Measurements from ENCODE around the gene FCHSD1.

The FCHSD1 gene

GRCh38 chr5:141636413-141637122 is 14.7 kb downstream of the FCHSD1 start, which contains the start of the genes HDAC3 and RELL2:
HDAC3 (minus strand) TSS chr5:141636849; CDS start chr5:141636790, 59 bp downstream.
RELL2 (plus strand) TSS chr5:141636997; CDS start chr5:141638226, 1,229 bp downstream.
- peaks cover 0 to 15% (median 8%) of the 10 kb centered on the region in 5 donors for H3K36me3 ChIP-seq (ENCODE audit: control insufficient read depth in 5 of 5, insufficient read depth in 5 of 5, low read length in 5 of 5)
- no peaks in the 10 kb centered on the region for H3K27me3 ChIP-seq (ENCODE audit: control insufficient read depth in 5 of 5, insufficient read depth in 4 of 5, low read length in 5 of 5)
- H3K4me3 ChIP-seq (ENCODE audit: low read depth in 1 of 5, low read length in 5 of 5): peak within 1 kb of the TSS; percentile 85 to 99 (median 93)
- H3K27ac ChIP-seq (ENCODE audit: low read depth, low read length): peak within 1 kb of the TSS; percentile 54
- peaks cover 7 to 33% (median 32%) of the 10 kb centered on the region in 5 donors for H3K4me1 ChIP-seq (ENCODE audit: control insufficient read depth in 5 of 5, insufficient read depth in 5 of 5, low read length in 5 of 5)
- H3K9me3 ChIP-seq (ENCODE audit: control insufficient read depth in 5 of 5, low read length in 5 of 5): no peaks in the 10 kb centered on the region
- peak within 1 kb of the TSS; percentile 74 to 89 (median 83) for H3K9ac ChIP-seq (ENCODE audit: low read length in 5 of 5)

GRCh38 chr5:141636106-141636412 is 15.2 kb downstream of the FCHSD1 start:
- Histone ChIP-seq H3K4me1 (ENCODE audit: control insufficient read depth in 5 of 5, insufficient read depth in 5 of 5, low read length in 5 of 5) (peaks cover 7 to 33% (median 32%) of the 10 kb centered on the region in 5 donors), H3K27me3 (ENCODE audit: control insufficient read depth in 5 of 5, insufficient read depth in 4 of 5, low read length in 5 of 5) (no peaks in the 10 kb centered on the region), H3K27ac (ENCODE audit: low read depth, low read length) (peak overlapping the region; percentile 54), H3K4me3 (ENCODE audit: low read depth in 1 of 5, low read length in 5 of 5) (peak overlapping the region; percentile 85 to 99 (median 93)), H3K9me3 (ENCODE audit: control insufficient read depth in 5 of 5, low read length in 5 of 5) (no peaks in the 10 kb centered on the region), H3K36me3 (ENCODE audit: control insufficient read depth in 5 of 5, insufficient read depth in 5 of 5, low read length in 5 of 5) (peaks cover 0 to 10% (median 5%) of the 10 kb centered on the region in 5 donors), H3K9ac (ENCODE audit: low read length in 5 of 5) (peak overlapping the region; percentile 74 to 89 (median 83))

GRCh38 chr5:141635646-141636045 is 15.6 kb downstream of the FCHSD1 start:
- Histone ChIP-seq H3K27ac (ENCODE audit: low read depth, low read length) (no peak overlapping the region), H3K4me1 (ENCODE audit: control insufficient read depth in 5 of 5, insufficient read depth in 5 of 5, low read length in 5 of 5) (peaks cover 7 to 33% (median 32%) of the 10 kb centered on the region in 5 donors), H3K36me3 (ENCODE audit: control insufficient read depth in 5 of 5, insufficient read depth in 5 of 5, low read length in 5 of 5) (peaks cover 0 to 9% (median 5%) of the 10 kb centered on the region in 5 donors), H3K9me3 (ENCODE audit: control insufficient read depth in 5 of 5, low read length in 5 of 5) (no peaks in the 10 kb centered on the region), H3K27me3 (ENCODE audit: control insufficient read depth in 5 of 5, insufficient read depth in 4 of 5, low read length in 5 of 5) (no peaks in the 10 kb centered on the region), H3K4me3 (ENCODE audit: low read depth in 1 of 5, low read length in 5 of 5) (peak overlapping the region; percentile 85 to 99 (median 93)), H3K9ac (ENCODE audit: low read length in 5 of 5) (peak overlapping the region; percentile 74 to 89 (median 83))

- no peaks in the 10 kb centered on the region for H3K9me3 ChIP-seq (ENCODE audit: control insufficient read depth in 5 of 5, low read length in 5 of 5)
- no peak overlapping the region for H3K27ac ChIP-seq (ENCODE audit: low read depth, low read length)
- peaks cover 2 to 14% (median 11%) of the 10 kb centered on the region in 5 donors for H3K36me3 ChIP-seq (ENCODE audit: control insufficient read depth in 5 of 5, insufficient read depth in 5 of 5, low read length in 5 of 5)
- H3K27me3 ChIP-seq (ENCODE audit: control insufficient read depth in 5 of 5, insufficient read depth in 4 of 5, low read length in 5 of 5): no peaks in the 10 kb centered on the region
- H3K4me3 ChIP-seq (ENCODE audit: low read depth in 1 of 5, low read length in 5 of 5): no peak overlapping the region
- peaks cover 7 to 33% (median 32%) of the 10 kb centered on the region in 5 donors for H3K4me1 ChIP-seq (ENCODE audit: control insufficient read depth in 5 of 5, insufficient read depth in 5 of 5, low read length in 5 of 5)
- no peak overlapping the region for H3K9ac ChIP-seq (ENCODE audit: low read length in 5 of 5)
Measured at GRCh38 chr5:141634720-141635119, 16.5 kb downstream of the FCHSD1 start.

GRCh38 chr5:141633871-141634561 is 17.2 kb downstream of the FCHSD1 start:
- Histone ChIP-seq H3K9ac (ENCODE audit: low read length in 5 of 5) (no peak overlapping the region), H3K4me3 (ENCODE audit: low read depth in 1 of 5, low read length in 5 of 5) (no peak overlapping the region), H3K27me3 (ENCODE audit: control insufficient read depth in 5 of 5, insufficient read depth in 4 of 5, low read length in 5 of 5) (no peaks in the 10 kb centered on the region), H3K4me1 (ENCODE audit: control insufficient read depth in 5 of 5, insufficient read depth in 5 of 5, low read length in 5 of 5) (peaks cover 7 to 33% (median 32%) of the 10 kb centered on the region in 5 donors), H3K9me3 (ENCODE audit: control insufficient read depth in 5 of 5, low read length in 5 of 5) (no peaks in the 10 kb centered on the region), H3K27ac (ENCODE audit: low read depth, low read length) (no peak overlapping the region), H3K36me3 (ENCODE audit: control insufficient read depth in 5 of 5, insufficient read depth in 5 of 5, low read length in 5 of 5) (peaks cover 3 to 20% (median 18%) of the 10 kb centered on the region in 5 donors)

GRCh38 chr5:141632650-141633049 is 18.6 kb downstream of the FCHSD1 start:
- H3K36me3 ChIP-seq (ENCODE audit: control insufficient read depth in 5 of 5, insufficient read depth in 5 of 5, low read length in 5 of 5): peaks cover 8 to 34% (median 32%) of the 10 kb centered on the region in 5 donors

GRCh38 chr5:141630570-141631140 is 20.6 kb downstream of the FCHSD1 start:
- Histone ChIP-seq H3K9ac (ENCODE audit: low read length in 5 of 5) (no peak overlapping the region), H3K4me3 (ENCODE audit: low read depth in 1 of 5, low read length in 5 of 5) (no peak overlapping the region), H3K27me3 (ENCODE audit: control insufficient read depth in 5 of 5, insufficient read depth in 4 of 5, low read length in 5 of 5) (no peaks in the 10 kb centered on the region), H3K4me1 (ENCODE audit: control insufficient read depth in 5 of 5, insufficient read depth in 5 of 5, low read length in 5 of 5) (peaks cover 1 to 12% (median 9%) of the 10 kb centered on the region in 5 donors), H3K27ac (ENCODE audit: low read depth, low read length) (no peak overlapping the region), H3K9me3 (ENCODE audit: control insufficient read depth in 5 of 5, low read length in 5 of 5) (no peaks in the 10 kb centered on the region), H3K36me3 (ENCODE audit: control insufficient read depth in 5 of 5, insufficient read depth in 5 of 5, low read length in 5 of 5) (peaks cover 10 to 50% (median 47%) of the 10 kb centered on the region in 5 donors)

More at GRCh38 chr5:141632650-141633049, 18.6 kb downstream of the FCHSD1 start:
- Histone ChIP-seq H3K4me3 (ENCODE audit: low read depth in 1 of 5, low read length in 5 of 5) (no peak overlapping the region), H3K9ac (ENCODE audit: low read length in 5 of 5) (no peak overlapping the region), H3K9me3 (ENCODE audit: control insufficient read depth in 5 of 5, low read length in 5 of 5) (no peaks in the 10 kb centered on the region), H3K27ac (ENCODE audit: low read depth, low read length) (no peak overlapping the region), H3K27me3 (ENCODE audit: control insufficient read depth in 5 of 5, insufficient read depth in 4 of 5, low read length in 5 of 5) (no peaks in the 10 kb centered on the region), H3K4me1 (ENCODE audit: control insufficient read depth in 5 of 5, insufficient read depth in 5 of 5, low read length in 5 of 5) (peaks cover 7 to 27% (median 25%) of the 10 kb centered on the region in 5 donors)

- Histone ChIP-seq H3K27me3 (ENCODE audit: control insufficient read depth in 5 of 5, insufficient read depth in 4 of 5, low read length in 5 of 5) (no peaks in the 10 kb centered on the region), H3K4me3 (ENCODE audit: low read depth in 1 of 5, low read length in 5 of 5) (no peak overlapping the region), H3K9ac (ENCODE audit: low read length in 5 of 5) (no peak overlapping the region), H3K36me3 (ENCODE audit: control insufficient read depth in 5 of 5, insufficient read depth in 5 of 5, low read length in 5 of 5) (peaks cover 15 to 70% (median 63%) of the 10 kb centered on the region in 5 donors), H3K4me1 (ENCODE audit: control insufficient read depth in 5 of 5, insufficient read depth in 5 of 5, low read length in 5 of 5) (peaks cover 0 to 4% (median 0%) of the 10 kb centered on the region in 5 donors), H3K27ac (ENCODE audit: low read depth, low read length) (no peak overlapping the region), H3K9me3 (ENCODE audit: control insufficient read depth in 5 of 5, low read length in 5 of 5) (no peaks in the 10 kb centered on the region)
Measured at GRCh38 chr5:141628175-141628788, 22.9 kb downstream of the FCHSD1 start.

- Histone ChIP-seq H3K4me1 (ENCODE audit: control insufficient read depth in 5 of 5, insufficient read depth in 5 of 5, low read length in 5 of 5) (peaks cover 0 to 11% (median 6%) of the 10 kb centered on the region in 5 donors), H3K36me3 (ENCODE audit: control insufficient read depth in 5 of 5, insufficient read depth in 5 of 5, low read length in 5 of 5) (peaks cover 27 to 76% (median 69%) of the 10 kb centered on the region in 5 donors), H3K27ac (ENCODE audit: low read depth, low read length) (no peak overlapping the region), H3K9me3 (ENCODE audit: control insufficient read depth in 5 of 5, low read length in 5 of 5) (no peaks in the 10 kb centered on the region), H3K9ac (ENCODE audit: low read length in 5 of 5) (no peak overlapping the region), H3K27me3 (ENCODE audit: control insufficient read depth in 5 of 5, insufficient read depth in 4 of 5, low read length in 5 of 5) (no peaks in the 10 kb centered on the region), H3K4me3 (ENCODE audit: low read depth in 1 of 5, low read length in 5 of 5) (no peak overlapping the region)
Measured at GRCh38 chr5:141623611-141624010, 27.6 kb downstream of the FCHSD1 start.

Measured in subcutaneous abdominal adipose tissue (tissue), 5 donors.